Prostate gland (tissue), 2 donors: ENCODE measurements around the gene NDUFA8. TPM values are rescaled to one million over a fixed set of nuclear protein-coding genes. Genes with fewer than 3 reads are reported as not detected.

Source experiments
- DNase-seq: peaks from one replicate; pipeline ENCODE4 v3.0.0-alpha.2; 2019; ENCODE audit warnings: low spot score
- H3K27ac ChIP-seq, 2 donors: fragments of 200-600 bp; sonication (generic); 2 replicates each; pipeline ENCODE4 v1.5.1; 2017 to 2019
- H3K27me3 ChIP-seq: fragments of 200-600 bp; sonication (generic); replicated peaks from 2 replicates; pipeline ENCODE4 v1.5.1; 2019; ENCODE audit not compliant: insufficient read depth
- H3K36me3 ChIP-seq, 2 donors: fragments of 200-600 bp; sonication (generic); 1 replicate in 1 of 2; 2 replicates in 1 of 2; pipeline versions ENCODE4 v1.5.1 to v1.8.1; 2017 to 2019
- H3K4me1 ChIP-seq: fragments of 200-600 bp; sonication (generic); replicated peaks from 2 replicates; pipeline ENCODE4 v1.5.1; 2019
- H3K4me3 ChIP-seq, 2 donors: fragments of 200-600 bp; sonication (generic); 2 replicates each; pipeline ENCODE4 v1.5.1; 2017 to 2019
- H3K9me3 ChIP-seq: fragments of 200-600 bp; sonication (generic); 2 replicates; pipeline ENCODE4 v1.5.1; 2017
- CTCF ChIP-seq, 4 experiments: fragments of 200-600 bp in 2 of 4; fragments of 450-650 bp in 2 of 4; sonication (generic) in 2 of 4; IDR thresholded peaks; 1 replicate in 3 of 4; 2 replicates in 1 of 4; pipeline ENCODE4 v1.5.1; 2016 to 2019; ENCODE audit warnings: antibody characterized with exemption in 4 of 4, mild to moderate bottlenecking in 2 of 4, moderate library complexity in 2 of 4
- POLR2A ChIP-seq: fragments of 450-650 bp; IDR thresholded peaks from one replicate; pipeline ENCODE4 v1.6.1; 2016; ENCODE audit warnings: antibody characterized with exemption, mild to moderate bottlenecking
- POLR2AphosphoS5 ChIP-seq: sonication (generic); formaldehyde crosslinking; IDR thresholded peaks from one replicate; pipeline ENCODE4 v1.6.1; 2017; ENCODE audit warnings: antibody characterized with exemption
- WGBS: methylation state at CpG from one replicate; pipeline ENCODE4 v1.1.5; 2018; 5-methylcytosine and 5-hydroxymethylcytosine counted together
- intact Hi-C: fragments of 100-400 bp; cut with DNase I; formaldehyde crosslinking; loops from one replicate; pipeline ENCODE4 v1.14.2; 2022
- total RNA-seq, 2 donors: library from RNA; depleted of rRNA; stranded (reverse); fragments of >200 nt; gene quantifications; one replicate each; pipeline ENCODE4 v1.1.0, GENCODE V29; 2016

Gene NDUFA8
- total RNA-seq, 2 donors from 2014 or later, result 60.7 to 69.6 TPM

GRCh38 chr9:122128007-122128968, 31.3 kb downstream of the NDUFA8 start:
- 81% methylated on average over 24 of the region's 24 CpGs for WGBS
- no peak for DNase-seq
- intact Hi-C loops, result loop anchor here (5.0 kb wide), 1 partner anchor 324 kb away; no protein-coding TSS in a partner anchor

GRCh38 chr9:122127396-122127798, 32.2 kb downstream of the NDUFA8 start:
- H3K9me3 ChIP-seq, result no peaks in the 10 kb centered on the region
- H3K36me3 ChIP-seq, result no peaks in the 10 kb centered on the region
- no peak overlapping the region for H3K27ac ChIP-seq
- WGBS, result 80% methylated on average over 10 of the region's 10 CpGs
- no peak overlapping the region for H3K4me3 ChIP-seq
- no peak for TF ChIP-seq POLR2AphosphoS5
- no peak for TF ChIP-seq CTCF (IDR thresholded peaks at IDR 0.05)
- TF ChIP-seq POLR2A, result no peak
- peaks cover 7% of the 10 kb centered on the region for H3K4me1 ChIP-seq
- H3K27me3 ChIP-seq, result no peaks in the 10 kb centered on the region
- intact Hi-C loops, result loop anchor here (5.0 kb wide), 1 partner anchor 325 kb away; no protein-coding TSS in a partner anchor
- no peak for DNase-seq

More at GRCh38 chr9:122128007-122128968, 31.3 kb downstream of the NDUFA8 start:
- no peaks in the 10 kb centered on the region for H3K27me3 ChIP-seq
- no peak overlapping the region for H3K4me3 ChIP-seq
- no peak overlapping the region for H3K27ac ChIP-seq
- peaks cover 7% of the 10 kb centered on the region for H3K4me1 ChIP-seq
- no peaks in the 10 kb centered on the region for H3K36me3 ChIP-seq
- H3K9me3 ChIP-seq, result no peaks in the 10 kb centered on the region
- TF ChIP-seq CTCF (IDR thresholded peaks at IDR 0.05) (no peak), POLR2AphosphoS5 (no peak), POLR2A (no peak)

GRCh38 chr9:122126331-122127261, 33.0 kb downstream of the NDUFA8 start:
- TF ChIP-seq CTCF (IDR thresholded peaks at IDR 0.05), result no peak
- intact Hi-C loops, result loop anchor here (5.0 kb wide), 1 partner anchor 326 kb away; no protein-coding TSS in a partner anchor
- H3K4me3 ChIP-seq, result peak overlapping the region; percentile 8 to 18
- H3K4me1 ChIP-seq, result peaks cover 6% of the 10 kb centered on the region
- DNase-seq, result no peak
- H3K36me3 ChIP-seq, result no peaks in the 10 kb centered on the region
- WGBS, result 10% methylated on average over 64 of the region's 64 CpGs
- no peak overlapping the region for H3K27ac ChIP-seq
- H3K9me3 ChIP-seq, result no peaks in the 10 kb centered on the region
- no peaks in the 10 kb centered on the region for H3K27me3 ChIP-seq

GRCh38 chr9:122125509-122126330, 33.9 kb downstream of the NDUFA8 start:
- Histone ChIP-seq H3K4me3 (no peak overlapping the region), H3K27me3 (no peaks in the 10 kb centered on the region), H3K36me3 (no peaks in the 10 kb centered on the region), H3K4me1 (peaks cover 4% of the 10 kb centered on the region), H3K27ac (no peak overlapping the region), H3K9me3 (no peaks in the 10 kb centered on the region)
- WGBS, result 53% methylated on average over 21 of the region's 21 CpGs
- no peak for DNase-seq
- intact Hi-C loops, result loop anchor here (1.0 to 5.0 kb wide), 2 partner anchors 225 to 327 kb away; no protein-coding TSS in a partner anchor
- TF ChIP-seq CTCF (IDR thresholded peaks at IDR 0.05), result no peak
- no peak for TF ChIP-seq POLR2AphosphoS5
